Loucy (cell line): ENCODE results near the gene LTF.
A peak's percentile ranks its signal among the peaks of the same experiment; 100 is the strongest.

Experiments
- H2AFZ ChIP-seq: fragments of 200-600 bp; sonication (generic); 2 replicates; pipeline ENCODE4 v1.6.0; 2016; ENCODE audit warnings: antibody characterized with exemption, mild to moderate bottlenecking, low read length, moderate library complexity
- H3F3A ChIP-seq: fragments of 200-600 bp; 2 replicates; pipeline ENCODE4 v1.6.0; 2016; ENCODE audit warnings: antibody characterized with exemption, low read depth, mild to moderate bottlenecking
- H3K27me3 ChIP-seq: fragments of 200-600 bp; sonication (generic); 2 replicates; pipeline ENCODE4 v1.6.1; 2014; ENCODE audit warnings: low read length, mild to moderate bottlenecking; ENCODE audit not compliant: insufficient read depth, poor library complexity, severe bottlenecking
- H3K36me3 ChIP-seq: fragments of 200-600 bp; sonication (generic); 2 replicates; pipeline ENCODE4 v1.6.1; 2016; ENCODE audit warnings: low read length; ENCODE audit not compliant: insufficient read depth
- H3K4me1 ChIP-seq: fragments of 200-600 bp; sonication (generic); 2 replicates; pipeline ENCODE4 v1.5.1; 2014; ENCODE audit warnings: low read length, mild to moderate bottlenecking; ENCODE audit not compliant: insufficient read depth, poor library complexity, severe bottlenecking
- H3K4me2 ChIP-seq: fragments of 200-600 bp; sonication (generic); 2 replicates; pipeline ENCODE4 v1.6.0; 2014; ENCODE audit warnings: antibody characterized with exemption, low read length, low read depth, mild to moderate bottlenecking; ENCODE audit not compliant: poor library complexity, severe bottlenecking
- H3K4me3 ChIP-seq: fragments of 200-600 bp; sonication (generic); 2 replicates; pipeline ENCODE4 v1.5.1; 2014; ENCODE audit warnings: low read length, mild to moderate bottlenecking, mixed read lengths; ENCODE audit not compliant: poor library complexity, severe bottlenecking
- H3K79me2 ChIP-seq: fragments of 200-600 bp; sonication (generic); 2 replicates; pipeline ENCODE4 v1.6.1; 2014; ENCODE audit warnings: low read length; ENCODE audit not compliant: insufficient read depth
- H3K9ac ChIP-seq: fragments of 200-600 bp; sonication (generic); 2 replicates; pipeline ENCODE4 v1.6.0; 2014; ENCODE audit warnings: mild to moderate bottlenecking, low read depth, low read length, moderate library complexity; ENCODE audit not compliant: poor library complexity, severe bottlenecking
- H3K9me2 ChIP-seq: fragments of 200-600 bp; sonication (generic); replicated peaks from 2 replicates; pipeline ENCODE4 v1.6.1; 2016; ENCODE audit warnings: low read depth, low read length, mixed read lengths
- H3K9me3 ChIP-seq: fragments of 200-600 bp; sonication (generic); 2 replicates; pipeline ENCODE4 v1.6.1; 2014; ENCODE audit warnings: mild to moderate bottlenecking, antibody characterized with exemption, low read length, low read depth; ENCODE audit not compliant: insufficient read depth
- H4K20me1 ChIP-seq: fragments of 200-600 bp; sonication (generic); 2 replicates; pipeline ENCODE4 v1.6.0; 2014; ENCODE audit warnings: antibody characterized with exemption, low read length, mild to moderate bottlenecking; ENCODE audit not compliant: insufficient read depth, poor library complexity, severe bottlenecking
- EZH2phosphoT487 ChIP-seq: fragments of 200-600 bp; IDR thresholded peaks from 2 replicates; pipeline ENCODE4 v1.6.1; 2018; ENCODE audit warnings: antibody characterized with exemption, mild to moderate bottlenecking, moderate library complexity, borderline replicate concordance
- TF ChIP-seq, protein P1 (sequence below): fragments of 200-600 bp; sonication (generic); conservative IDR thresholded peaks from 2 replicates; pipeline ENCODE4 v1.5.1; 2014; ENCODE audit warnings: mild to moderate bottlenecking, antibody characterized with exemption, low read length

Gene LTF

DNA sequence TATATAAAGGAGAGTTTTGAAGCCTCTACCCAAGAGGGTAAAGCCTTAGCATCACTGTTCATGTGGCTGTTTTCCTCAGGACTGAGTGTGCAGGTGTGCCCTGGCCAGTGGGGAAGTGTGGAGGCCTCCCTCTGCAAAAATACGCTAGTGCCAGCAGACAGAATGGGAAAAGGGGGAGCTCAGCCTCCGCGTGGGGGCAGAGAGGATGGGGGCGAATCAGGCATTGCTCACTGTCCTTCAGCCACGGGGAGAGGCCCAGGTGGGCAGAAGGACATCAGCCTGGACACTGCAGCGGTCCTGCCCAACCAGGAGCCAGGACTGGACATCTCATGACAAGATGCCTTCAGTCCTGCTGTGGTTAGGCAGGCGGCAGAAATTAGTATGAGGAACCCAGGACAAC is 10.1 kb downstream of the LTF start:
- no peak overlapping the region for H3K9ac ChIP-seq
- no peaks in the 10 kb centered on the region for H3K36me3 ChIP-seq
- no peaks in the 10 kb centered on the region for H3K79me2 ChIP-seq
- H4K20me1 ChIP-seq, result no peaks in the 10 kb centered on the region
- no peak overlapping the region for H2AFZ ChIP-seq
- H3K4me3 ChIP-seq, result no peak overlapping the region
- TF ChIP-seq EZH2phosphoT487, result no peak
- TF ChIP-seq, protein P1, sequence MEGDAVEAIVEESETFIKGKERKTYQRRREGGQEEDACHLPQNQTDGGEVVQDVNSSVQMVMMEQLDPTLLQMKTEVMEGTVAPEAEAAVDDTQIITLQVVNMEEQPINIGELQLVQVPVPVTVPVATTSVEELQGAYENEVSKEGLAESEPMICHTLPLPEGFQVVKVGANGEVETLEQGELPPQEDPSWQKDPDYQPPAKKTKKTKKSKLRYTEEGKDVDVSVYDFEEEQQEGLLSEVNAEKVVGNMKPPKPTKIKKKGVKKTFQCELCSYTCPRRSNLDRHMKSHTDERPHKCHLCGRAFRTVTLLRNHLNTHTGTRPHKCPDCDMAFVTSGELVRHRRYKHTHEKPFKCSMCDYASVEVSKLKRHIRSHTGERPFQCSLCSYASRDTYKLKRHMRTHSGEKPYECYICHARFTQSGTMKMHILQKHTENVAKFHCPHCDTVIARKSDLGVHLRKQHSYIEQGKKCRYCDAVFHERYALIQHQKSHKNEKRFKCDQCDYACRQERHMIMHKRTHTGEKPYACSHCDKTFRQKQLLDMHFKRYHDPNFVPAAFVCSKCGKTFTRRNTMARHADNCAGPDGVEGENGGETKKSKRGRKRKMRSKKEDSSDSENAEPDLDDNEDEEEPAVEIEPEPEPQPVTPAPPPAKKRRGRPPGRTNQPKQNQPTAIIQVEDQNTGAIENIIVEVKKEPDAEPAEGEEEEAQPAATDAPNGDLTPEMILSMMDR, result no peak
- H3K9me2 ChIP-seq, result no peaks in the 10 kb centered on the region
- H3K4me1 ChIP-seq, result peaks cover 10% of the 10 kb centered on the region
- no peak overlapping the region for H3K4me2 ChIP-seq
- H3F3A ChIP-seq, result no peaks in the 10 kb centered on the region
- H3K27me3 ChIP-seq, result no peaks in the 10 kb centered on the region
- H3K9me3 ChIP-seq, result no peaks in the 10 kb centered on the region

DNA sequence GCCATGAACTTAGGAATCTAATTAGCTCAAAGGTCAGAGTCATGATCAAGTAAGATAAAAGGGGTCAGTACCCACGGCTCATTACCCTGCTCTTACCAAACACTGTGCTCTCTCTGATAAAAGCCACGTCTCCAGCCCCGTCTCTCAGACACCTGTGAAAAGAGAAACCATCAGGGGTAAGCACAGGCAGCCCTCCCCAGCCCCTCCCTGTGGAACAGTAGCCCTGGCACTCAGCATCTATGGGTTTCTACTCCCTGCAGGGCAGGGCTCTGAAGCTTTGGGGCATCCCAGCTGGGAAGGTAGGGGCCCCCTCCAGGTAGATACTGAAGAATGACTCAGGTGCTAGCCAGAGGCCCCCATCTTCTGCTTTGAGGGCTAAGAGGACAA is 10.5 kb downstream of the LTF start:
- Histone ChIP-seq H3K4me2 (peak overlapping the region; percentile 20), H3K4me3 (no peak overlapping the region), H4K20me1 (no peaks in the 10 kb centered on the region), H3K36me3 (no peaks in the 10 kb centered on the region), H3K9me2 (no peaks in the 10 kb centered on the region), H3F3A (no peaks in the 10 kb centered on the region), H3K79me2 (no peaks in the 10 kb centered on the region), H3K9me3 (no peaks in the 10 kb centered on the region), H3K9ac (no peak overlapping the region), H3K27me3 (no peaks in the 10 kb centered on the region), H2AFZ (no peak overlapping the region), H3K4me1 (peaks cover 10% of the 10 kb centered on the region)
- TF ChIP-seq, protein P1, result no peak
- no peak for TF ChIP-seq EZH2phosphoT487

DNA sequence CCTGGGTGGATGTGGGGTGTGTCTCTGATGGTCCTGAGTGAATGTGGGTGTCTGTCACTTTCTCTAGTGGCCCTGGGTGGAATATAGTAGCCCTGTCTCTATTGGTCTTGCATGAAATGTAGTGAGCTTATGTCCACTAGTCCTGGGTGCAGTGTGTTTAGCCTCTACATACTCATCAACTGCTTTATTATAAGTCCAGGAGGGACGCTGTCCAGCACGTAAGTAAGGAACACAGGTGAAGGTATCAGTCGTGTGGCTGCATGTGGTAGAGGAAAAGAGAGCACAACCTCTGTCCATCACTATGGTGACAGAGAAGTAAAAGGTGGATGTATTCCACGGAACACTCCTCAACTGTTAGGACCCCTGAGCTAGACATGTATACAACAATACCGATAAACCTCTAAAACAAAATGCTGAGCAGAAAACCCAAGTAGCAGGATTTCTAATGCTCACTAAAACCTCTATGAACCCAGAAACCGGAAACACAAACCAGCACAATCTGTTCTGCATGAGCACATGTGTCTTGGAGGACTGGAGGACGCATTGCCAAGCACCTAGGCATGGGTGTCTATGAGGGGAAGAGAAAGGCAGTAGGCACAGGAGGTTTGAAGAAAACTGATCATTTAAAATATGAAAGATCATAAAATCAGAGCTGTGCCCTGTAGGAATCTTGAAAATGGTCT is 11.0 kb downstream of the LTF start:
- Histone ChIP-seq H4K20me1 (no peaks in the 10 kb centered on the region), H3K4me1 (peaks cover 10% of the 10 kb centered on the region), H3K9me3 (no peaks in the 10 kb centered on the region), H3K27me3 (no peaks in the 10 kb centered on the region), H3K36me3 (no peaks in the 10 kb centered on the region), H3K9ac (no peak overlapping the region), H3K79me2 (no peaks in the 10 kb centered on the region), H2AFZ (no peak overlapping the region), H3K9me2 (no peaks in the 10 kb centered on the region), H3K4me2 (peak overlapping the region; percentile 20), H3K4me3 (no peak overlapping the region), H3F3A (no peaks in the 10 kb centered on the region)
- TF ChIP-seq, protein P1, result no peak
- no peak for TF ChIP-seq EZH2phosphoT487
